Endodermal cell (in vitro differentiated cells): ENCODE results near the gene NAA16. TPM values are rescaled to one million over a fixed set of nuclear protein-coding genes. Genes with fewer than 3 reads are reported as not detected.

Experiments used
- DNase-seq: peaks from one replicate; pipeline ENCODE4 v3.0.0-alpha.2; 2017
- H3K27ac ChIP-seq: 2 replicates; pipeline ENCODE4 v1.5.1; 2013; ENCODE audit warnings: mild to moderate bottlenecking, low read depth, low read length, moderate library complexity
- H3K27me3 ChIP-seq: 2 replicates; pipeline ENCODE4 v1.6.1; 2013; ENCODE audit warnings: mild to moderate bottlenecking, low read length, moderate library complexity; ENCODE audit not compliant: insufficient read depth, control insufficient read depth, poor library complexity, severe bottlenecking
- H3K36me3 ChIP-seq: 2 replicates; pipeline ENCODE4 v1.7.0; 2013; ENCODE audit warnings: mild to moderate bottlenecking, low read length, moderate library complexity; ENCODE audit not compliant: control insufficient read depth, insufficient read depth
- H3K4me1 ChIP-seq: one replicate; pipeline ENCODE4 v1.7.0; 2013; ENCODE audit warnings: low read length; ENCODE audit not compliant: control insufficient read depth, insufficient read depth
- H3K4me3 ChIP-seq: 2 replicates; pipeline ENCODE4 v1.5.1; 2013; ENCODE audit warnings: mild to moderate bottlenecking, low read length, moderate library complexity
- H3K9ac ChIP-seq: 2 replicates; pipeline ENCODE4 v1.6.1; 2013; ENCODE audit warnings: mild to moderate bottlenecking, low read length, moderate library complexity; ENCODE audit not compliant: poor library complexity, severe bottlenecking; ENCODE audit errors: extremely low read depth
- H3K9me3 ChIP-seq: 2 replicates; pipeline ENCODE4 v1.6.1; 2013; ENCODE audit warnings: mild to moderate bottlenecking, low read length, moderate library complexity; ENCODE audit not compliant: control insufficient read depth
- H3K27ac Mint-ChIP-seq: 2 replicates; pipeline ENCODE4 v1.8.0; 2020; ENCODE audit warnings: mixed read lengths
- H3K27me3 Mint-ChIP-seq: 2 replicates; pipeline ENCODE4 v1.8.0; 2021; ENCODE audit warnings: mild to moderate bottlenecking, mixed read lengths; ENCODE audit not compliant: insufficient read depth
- H3K36me3 Mint-ChIP-seq: 2 replicates; pipeline ENCODE4 v1.8.0; 2020; ENCODE audit warnings: low read depth, mixed read lengths
- H3K4me1 Mint-ChIP-seq: 2 replicates; pipeline ENCODE4 v1.8.0; 2020; ENCODE audit warnings: mixed read lengths
- H3K4me3 Mint-ChIP-seq: 2 replicates; pipeline ENCODE4 v1.8.0; 2020; ENCODE audit warnings: mild to moderate bottlenecking, moderate library complexity, mixed read lengths
- H3K9me3 Mint-ChIP-seq: 2 replicates; pipeline ENCODE4 v1.8.0; 2020; ENCODE audit warnings: mild to moderate bottlenecking, mixed read lengths
- CTCF ChIP-seq: fragments of 200-600 bp; sonication (generic); conservative IDR thresholded peaks from 2 replicates; pipeline ENCODE4 v1.5.0; 2021; ENCODE audit warnings: antibody characterized with exemption, mild to moderate bottlenecking
- WGBS, 2 experiments: methylation state at CpG; one replicate each; pipeline versions ENCODE4 v1.1.5 to v1.1.7; 2013; ENCODE audit warnings: missing lambda C conversion rate in 2 of 2, mixed read lengths in 1 of 2; ENCODE audit not compliant: insufficient coverage in 1 of 2, insufficient read length in 1 of 2; 5-methylcytosine and 5-hydroxymethylcytosine counted together
- total RNA-seq, 2 donors: library from RNA; stranded (reverse); fragmentation: NEBNext Ultra II Directional in 1 of 2; extraction: Animal tissue kit (Norgen Biotek cat#: 25700) in 1 of 2; gene quantifications; 2 replicates in 1 of 2; 3 replicates in 1 of 2; pipeline ENCODE4 v1.2.1, GENCODE V29; 2021

The NAA16 gene
- total RNA-seq, 2 donors from 2014 or later, result 29.3 to 30.9 TPM

GRCh38 chr13:41382431-41382830 is 71.4 kb downstream of the NAA16 start:
- Histone ChIP-seq H3K4me3 (no peak overlapping the region), H3K9me3 (no peaks in the 10 kb centered on the region), H3K27ac (no peak overlapping the region), H3K4me1 (no peaks in the 10 kb centered on the region), H3K27me3 (no peaks in the 10 kb centered on the region), H3K9ac (no peak overlapping the region), H3K36me3 (no peaks in the 10 kb centered on the region)
- Mint-ChIP-seq H3K9me3 (no peaks in the 10 kb centered on the region), H3K27ac (no peak overlapping the region), H3K27me3 (peaks cover 4% of the 10 kb centered on the region), H3K4me1 (no peaks in the 10 kb centered on the region), H3K36me3 (no peaks in the 10 kb centered on the region), H3K4me3 (no peak overlapping the region)
- 83 to 90% methylated on average over 3 to 4 of the region's 4 CpGs for WGBS, 2 experiments
- no peak for TF ChIP-seq CTCF
- DNase-seq, result no peak

- Histone ChIP-seq H3K9me3 (no peaks in the 10 kb centered on the region), H3K36me3 (no peaks in the 10 kb centered on the region), H3K4me3 (no peak overlapping the region), H3K27ac (no peak overlapping the region), H3K27me3 (peaks cover under 1% of the 10 kb centered on the region), H3K9ac (no peak overlapping the region), H3K4me1 (no peaks in the 10 kb centered on the region)
- Mint-ChIP-seq H3K36me3 (no peaks in the 10 kb centered on the region), H3K9me3 (no peaks in the 10 kb centered on the region), H3K27ac (no peak overlapping the region), H3K27me3 (peaks cover 4% of the 10 kb centered on the region), H3K4me1 (peaks cover 1% of the 10 kb centered on the region), H3K4me3 (no peak overlapping the region)
- 86 to 89% methylated on average over 1 to 2 of the region's 3 CpGs for WGBS, 2 experiments
- DNase-seq, result no peak
- no peak for TF ChIP-seq CTCF
Measured at GRCh38 chr13:41383386-41383785, 72.3 kb downstream of the NAA16 start.

- peak; percentile 76 for TF ChIP-seq CTCF
- Mint-ChIP-seq H3K36me3 (no peaks in the 10 kb centered on the region), H3K9me3 (no peaks in the 10 kb centered on the region), H3K4me1 (peaks cover 1% of the 10 kb centered on the region), H3K4me3 (no peak overlapping the region), H3K27ac (no peak overlapping the region), H3K27me3 (peaks cover 8% of the 10 kb centered on the region)
- Histone ChIP-seq H3K4me3 (no peak overlapping the region), H3K27me3 (peaks cover 9% of the 10 kb centered on the region), H3K9me3 (no peaks in the 10 kb centered on the region), H3K9ac (no peak overlapping the region), H3K27ac (no peak overlapping the region), H3K4me1 (no peaks in the 10 kb centered on the region), H3K36me3 (no peaks in the 10 kb centered on the region)
- DNase-seq, result peak; percentile 53
- WGBS, 2 experiments, result 90 to 95% methylated on average over 9 to 20 of the region's 20 CpGs
Measured at GRCh38 chr13:41384749-41385503, 73.9 kb downstream of the NAA16 start.
